GM12878 (cell line): ENCODE measurements around the gene SARDH. TPM values are rescaled to one million over a fixed set of nuclear protein-coding genes. Genes with fewer than 3 reads are reported as not detected.

Experiments used
- ATAC-seq: fragments of 200-7000 bp; cut with Tn5 transposase; 3 replicates; pipeline ENCODE4 v1.9.1; 2020; ENCODE audit warnings: mild to moderate bottlenecking, moderate library complexity
- BruUV-seq: library from RNA; stranded (reverse); fragments of 400-500 nt; replicated peaks from 2 replicates; lab custom pipeline; 2021; lab: Mats Ljungman, UMichigan
- CTCF ChIA-PET: fragments of 300-600 bp; sonication (Branson Sonifier 250); formaldehyde crosslinking; extraction: SDS; loops from one replicate; lab custom pipeline; 2021; ENCODE audit warnings: inconsistent platforms; lab: Yijun Ruan, JAX
- POLR2A ChIA-PET: fragments of 350-600 bp; formaldehyde crosslinking; extraction: SDS; loops from one replicate; lab custom pipeline; 2021; ENCODE audit warnings: inconsistent platforms; lab: Charles Lee
- RAD21 ChIA-PET: fragments of 300-600 bp; sonication (Branson Sonifier 250); formaldehyde crosslinking; loops from one replicate; lab custom pipeline; 2023; ENCODE audit warnings: antibody characterized with exemption; ENCODE audit not compliant: unreplicated experiment; lab: Charles Lee
- SMC1A ChIA-PET: fragments of 300-600 bp; sonication (Branson Sonifier 250); formaldehyde crosslinking; loops from one replicate; lab custom pipeline; 2023; ENCODE audit not compliant: unreplicated experiment, uncharacterized antibody; lab: Charles Lee
- DNase-seq: peaks from one replicate; pipeline ENCODE4 v3.0.0-alpha.2; 2011; ENCODE audit warnings: low read depth, low spot score
- FAIRE-seq: peaks from 3 replicates; lab custom pipeline; 2011; peaks lifted over from hg19 to GRCh38; lab: Jason Lieb, UNC
- H2AFZ ChIP-seq: 2 replicates; pipeline ENCODE4 v1.6.0; 2011; ENCODE audit warnings: low read depth, low read length, control low read depth; ENCODE audit not compliant: control insufficient read depth
- H3K27ac ChIP-seq: 2 replicates; pipeline ENCODE4 v1.5.1; 2011; ENCODE audit warnings: control low read depth; ENCODE audit not compliant: control insufficient read depth, insufficient read depth
- H3K27me3 ChIP-seq, 2 experiments: replicated peaks in 1 of 2; 2 replicates each; pipeline versions ENCODE4 v1.6.0 to v1.6.1; 2011; ENCODE audit warnings: low read length in 1 of 2; ENCODE audit not compliant: control insufficient read depth in 2 of 2, insufficient read depth in 2 of 2
- H3K36me3 ChIP-seq, 2 experiments: 2 replicates each; pipeline ENCODE4 v1.5.1; 2011; ENCODE audit warnings: low read length in 1 of 2; ENCODE audit not compliant: control insufficient read depth in 2 of 2, insufficient read depth in 2 of 2
- H3K4me1 ChIP-seq: 2 replicates; pipeline ENCODE4 v1.6.1; 2011; ENCODE audit warnings: mild to moderate bottlenecking, low read length, moderate library complexity, mixed read lengths; ENCODE audit not compliant: control insufficient read depth, insufficient read depth
- H3K4me2 ChIP-seq: 2 replicates; pipeline ENCODE4 v1.6.0; 2011; ENCODE audit warnings: control low read depth; ENCODE audit not compliant: control insufficient read depth, insufficient read depth
- H3K4me3 ChIP-seq: fragments of 200-600 bp; sonication (generic); 2 replicates; pipeline ENCODE4 v1.5.1; 2016
- H3K79me2 ChIP-seq: 2 replicates; pipeline ENCODE4 v1.6.0; 2011; ENCODE audit warnings: low read length; ENCODE audit not compliant: control insufficient read depth, insufficient read depth
- H3K9ac ChIP-seq: 2 replicates; pipeline ENCODE4 v1.8.0; 2011; ENCODE audit warnings: low read length, control low read depth, mixed read lengths; ENCODE audit not compliant: control insufficient read depth, insufficient read depth
- H3K9me3 ChIP-seq: replicated peaks from 3 replicates; pipeline ENCODE4 v1.5.1; 2011; ENCODE audit warnings: mild to moderate bottlenecking, low read length; ENCODE audit not compliant: control insufficient read depth, insufficient read depth
- H4K20me1 ChIP-seq: 2 replicates; pipeline ENCODE4 v1.6.0; 2011; ENCODE audit not compliant: control insufficient read depth, insufficient read depth
- CBX3 ChIP-seq: fragments of 200-600 bp; sonication (generic); IDR thresholded peaks from 2 replicates; pipeline ENCODE4 v1.6.1; 2016; ENCODE audit warnings: low read depth, borderline replicate concordance
- HDAC6 ChIP-seq: fragments of 200-600 bp; sonication (generic); IDR thresholded peaks from one replicate; pipeline ENCODE4 v1.8.0; 2017; ENCODE audit warnings: antibody characterized with exemption; ENCODE audit not compliant: unreplicated experiment
- KDM1A ChIP-seq: fragments of 200-600 bp; sonication (generic); IDR thresholded peaks from 2 replicates; pipeline ENCODE4 v1.6.1; 2016; ENCODE audit warnings: borderline replicate concordance
- MXI1 ChIP-seq: fragments of 150-350 bp; IDR thresholded peaks from 2 replicates; pipeline ENCODE4 v1.6.1; 2011; ENCODE audit warnings: low read depth, mild to moderate bottlenecking, inconsistent platforms, low read length, improper control_type of control experiment
- RB1 ChIP-seq: fragments of 450-650 bp; formaldehyde crosslinking; IDR thresholded peaks from 2 replicates; pipeline ENCODE4 v1.6.1; 2017; ENCODE audit warnings: mild to moderate bottlenecking, borderline replicate concordance
- RCOR1 ChIP-seq: conservative IDR thresholded peaks from 2 replicates; pipeline ENCODE4 v1.6.1; 2012; ENCODE audit warnings: low read depth, low read length, improper control_type of control experiment
- ZBTB11 ChIP-seq: fragments of 450-650 bp; formaldehyde crosslinking; IDR thresholded peaks from 2 replicates; pipeline ENCODE4 v1.5.0; 2022; ENCODE audit warnings: mild to moderate bottlenecking, missing genetic modification characterization
- WGBS: methylation state at CpG from one replicate; pipeline ENCODE4 v1.1.6; 2016; ENCODE audit warnings: low lambda C conversion rate; ENCODE audit not compliant: insufficient replicate concordance, insufficient coverage; ENCODE audit errors: missing lambda C conversion rate; 5-methylcytosine and 5-hydroxymethylcytosine counted together
- in situ Hi-C: fragments of 300-500 bp; cut with MboI; formaldehyde crosslinking; loops from 9 replicates; pipeline ENCODE4 v1.14.3; 2018; ENCODE audit warnings: mixed read lengths
- intact Hi-C: fragments of 100-400 bp; cut with micrococcal nuclease; formaldehyde crosslinking; loops from one replicate; pipeline ENCODE4 v1.14.2; 2022; ENCODE audit not compliant: unreplicated experiment
- polyA plus RNA-seq, 11 experiments: library from polyadenylated mRNA; depleted of rRNA in 4 of 11; unstranded in 6 of 11; stranded (reverse) in 5 of 11; fragments of >200 nt; fragmentation: Nextera tagmentation in 4 of 11; fragmentation: Illumina TruSeq in 1 of 11; extraction: Ambion mirVana in 4 of 11; extraction: Trizol in 1 of 11; gene quantifications; 1 replicate in 1 of 11; 2 replicates in 10 of 11; pipeline versions ENCODE4 v1.2.1 to v1.2.3, GENCODE V29; 2011 to 2016; ENCODE audit warnings: inconsistent platforms in 2 of 11, missing spikeins in 2 of 11, low read depth in 1 of 11
- total RNA-seq, 4 experiments: library from RNA; depleted of rRNA in 3 of 4; stranded (reverse); fragments of >200 nt in 3 of 4; fragmentation: Illumina TruSeq in 1 of 4; extraction: Trizol in 1 of 4; gene quantifications; 2 replicates each; pipeline versions ENCODE4 v1.2.1 to v1.2.3, GENCODE V29; 2013 to 2021
- TF ChIP-seq, protein P1 (sequence below): IDR thresholded peaks from 2 replicates; pipeline ENCODE4 v1.6.1; 2012; ENCODE audit warnings: low read depth, low read length, improper control_type of control experiment
- TF ChIP-seq, protein P2 (sequence below): fragments of 450-650 bp; IDR thresholded peaks from 2 replicates; pipeline ENCODE4 v1.6.1; 2018; ENCODE audit warnings: borderline replicate concordance, mild to moderate bottlenecking; ENCODE audit not compliant: partially characterized antibody

SARDH gene
- total and polyA plus RNA-seq, 10 of the 15 experiments (the other 5 are each of a cell fraction or from before 2014, with no cell fraction given) = 0.03 to 0.15 (median 0.10) TPM; not detected in 6

GRCh38 chr9:133703591-133704399, 34.4 kb downstream of the SARDH start:
- no peak for DNase-seq
- intact Hi-C loops = no loop called here
- CTCF ChIA-PET = no interaction called here

More at GRCh38 chr9:133703591-133704399, 34.4 kb downstream of the SARDH start:
- peaks cover 10 to 24% of the 10 kb centered on the region in 2 experiments for H3K27me3 ChIP-seq
- ATAC-seq = no peak
- H3K9me3 ChIP-seq = no peaks in the 10 kb centered on the region
- H3K4me3 ChIP-seq = no peak overlapping the region
- no peaks in the 10 kb centered on the region for H3K79me2 ChIP-seq
- SMC1A ChIA-PET = no interaction called here
- H3K27ac ChIP-seq = no peak overlapping the region
- POLR2A ChIA-PET = no interaction called here
- H4K20me1 ChIP-seq = no peaks in the 10 kb centered on the region
- WGBS = 19% methylated on average over 16 of the region's 21 CpGs
- H3K4me2 ChIP-seq = no peak overlapping the region
- H2AFZ ChIP-seq = no peak overlapping the region
- in situ Hi-C loops = no loop called here
- no peaks in the 10 kb centered on the region for H3K4me1 ChIP-seq
- no peak overlapping the region for H3K9ac ChIP-seq
- FAIRE-seq = no peak
- RAD21 ChIA-PET = no interaction called here
- H3K36me3 ChIP-seq = no peaks in the 10 kb centered on the region
- no TSS peak for BruUV-seq
- TF ChIP-seq, protein P1, sequence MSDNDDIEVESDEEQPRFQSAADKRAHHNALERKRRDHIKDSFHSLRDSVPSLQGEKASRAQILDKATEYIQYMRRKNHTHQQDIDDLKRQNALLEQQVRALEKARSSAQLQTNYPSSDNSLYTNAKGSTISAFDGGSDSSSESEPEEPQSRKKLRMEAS = no peak
- no peak for TF ChIP-seq MXI1
- TF ChIP-seq RCOR1 = no peak
- TF ChIP-seq, protein P2, sequence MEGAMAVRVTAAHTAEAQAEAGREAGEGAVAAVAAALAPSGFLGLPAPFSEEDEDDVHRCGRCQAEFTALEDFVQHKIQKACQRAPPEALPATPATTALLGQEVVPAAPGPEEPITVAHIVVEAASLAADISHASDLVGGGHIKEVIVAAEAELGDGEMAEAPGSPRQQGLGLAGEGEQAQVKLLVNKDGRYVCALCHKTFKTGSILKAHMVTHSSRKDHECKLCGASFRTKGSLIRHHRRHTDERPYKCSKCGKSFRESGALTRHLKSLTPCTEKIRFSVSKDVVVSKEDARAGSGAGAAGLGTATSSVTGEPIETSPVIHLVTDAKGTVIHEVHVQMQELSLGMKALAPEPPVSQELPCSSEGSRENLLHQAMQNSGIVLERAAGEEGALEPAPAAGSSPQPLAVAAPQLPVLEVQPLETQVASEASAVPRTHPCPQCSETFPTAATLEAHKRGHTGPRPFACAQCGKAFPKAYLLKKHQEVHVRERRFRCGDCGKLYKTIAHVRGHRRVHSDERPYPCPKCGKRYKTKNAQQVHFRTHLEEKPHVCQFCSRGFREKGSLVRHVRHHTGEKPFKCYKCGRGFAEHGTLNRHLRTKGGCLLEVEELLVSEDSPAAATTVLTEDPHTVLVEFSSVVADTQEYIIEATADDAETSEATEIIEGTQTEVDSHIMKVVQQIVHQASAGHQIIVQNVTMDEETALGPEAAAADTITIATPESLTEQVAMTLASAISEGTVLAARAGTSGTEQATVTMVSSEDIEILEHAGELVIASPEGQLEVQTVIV = no peak
- no peak for TF ChIP-seq CBX3
- TF ChIP-seq HDAC6 = no peak
- no peak for TF ChIP-seq ZBTB11 (CRISPR knock-in tag)
- TF ChIP-seq RB1 = no peak
- no peak for TF ChIP-seq KDM1A
